Activated CD8-positive, alpha-beta memory T cell treated with anti-CD3 and anti-CD28 coated beads for 48 hours (primary cell): ENCODE data around the gene AQP11.

Experiments used
- DNase-seq, 3 experiments: peaks; one replicate each; pipeline ENCODE4 v3.0.0-alpha.2; 2020; ENCODE audit warnings: low read depth in 2 of 3, low spot score in 2 of 3

The AQP11 gene

GRCh38 chr11:77658213-77659013, 68.7 kb downstream of the AQP11 start:
- DNase-seq = no peak
